GM13977 (cell line): ENCODE measurements around the gene DLL1.

Experiments
- DNase-seq: peaks from one replicate; pipeline ENCODE4 v3.0.0; 2012; ENCODE audit warnings: low spot score
- CTCF ChIP-seq: IDR thresholded peaks from 2 replicates; pipeline ENCODE4 v1.5.1; 2012; ENCODE audit warnings: mild to moderate bottlenecking, control low read depth; ENCODE audit not compliant: insufficient read depth; ENCODE audit errors: extremely low read depth, missing control alignments
- in situ Hi-C: fragments of 300-500 bp; cut with MboI; formaldehyde crosslinking; loops from one replicate; pipeline ENCODE4 v1.12.0; 2022; ENCODE audit warnings: low sequenced_read_pairs, low pct_unique_long_range_greater_than_20kb, mixed read lengths, inconsistent platforms; ENCODE audit not compliant: unreplicated experiment

DLL1 gene

GRCh38 chr6:170278743-170279094 is 12.2 kb downstream of the DLL1 start:
- in situ Hi-C loops = no loop called here
- no peak for DNase-seq
- no peak for TF ChIP-seq CTCF

- TF ChIP-seq CTCF = no peak
- in situ Hi-C loops = no loop called here
- no peak for DNase-seq
Measured at GRCh38 chr6:170277893-170278742, 12.8 kb downstream of the DLL1 start.

- no peak for TF ChIP-seq CTCF
- in situ Hi-C loops = no loop called here
- no peak for DNase-seq
Measured at GRCh38 chr6:170276369-170277057, 14.4 kb downstream of the DLL1 start.

- TF ChIP-seq CTCF = no peak
- in situ Hi-C loops = no loop called here
- DNase-seq = no peak
Measured at GRCh38 chr6:170274713-170275560, 15.9 kb downstream of the DLL1 start.

GRCh38 chr6:170273681-170274080 is 17.2 kb downstream of the DLL1 start:
- in situ Hi-C loops = no loop called here
- TF ChIP-seq CTCF = no peak
- no peak for DNase-seq

- DNase-seq = no peak
- no peak for TF ChIP-seq CTCF
- in situ Hi-C loops = no loop called here
Measured at GRCh38 chr6:170273191-170273590, 17.7 kb downstream of the DLL1 start.
